GM23248 (cell line): ENCODE data around the gene CDH4. TPM values are rescaled to one million over a fixed set of nuclear protein-coding genes. Genes with fewer than 3 reads are reported as not detected.

ENCODE experiments used
- DNase-seq: peaks from one replicate; pipeline ENCODE4 v3.0.0-alpha.2; 2015
- H2AFZ ChIP-seq: fragments of 200-600 bp; sonication (generic); 2 replicates; pipeline ENCODE4 v1.6.1; 2016; ENCODE audit warnings: antibody characterized with exemption
- H3F3A ChIP-seq: fragments of 200-600 bp; sonication (generic); 2 replicates; pipeline ENCODE4 v1.6.1; 2016; ENCODE audit warnings: mild to moderate bottlenecking, antibody characterized with exemption, mixed run types; ENCODE audit not compliant: insufficient read depth
- H3K27ac ChIP-seq: fragments of 200-600 bp; sonication (generic); 2 replicates; pipeline ENCODE4 v1.5.1; 2016; ENCODE audit warnings: mild to moderate bottlenecking
- H3K27me3 ChIP-seq: fragments of 200-600 bp; sonication (generic); replicated peaks from 2 replicates; pipeline ENCODE4 v1.6.1; 2016; ENCODE audit warnings: mild to moderate bottlenecking; ENCODE audit not compliant: insufficient read depth
- H3K36me3 ChIP-seq: fragments of 200-600 bp; sonication (generic); 2 replicates; pipeline ENCODE4 v1.6.1; 2016; ENCODE audit warnings: low read depth, mild to moderate bottlenecking
- H3K4me1 ChIP-seq: fragments of 200-600 bp; sonication (generic); 2 replicates; pipeline ENCODE4 v1.6.1; 2016; ENCODE audit warnings: mild to moderate bottlenecking; ENCODE audit not compliant: insufficient read depth
- H3K4me2 ChIP-seq: fragments of 200-600 bp; sonication (generic); one replicate; pipeline ENCODE4 v1.6.1; 2016; ENCODE audit warnings: mild to moderate bottlenecking; ENCODE audit not compliant: unreplicated experiment
- H3K4me3 ChIP-seq: fragments of 200-600 bp; sonication (generic); 2 replicates; pipeline ENCODE4 v1.5.1; 2016; ENCODE audit warnings: mild to moderate bottlenecking
- H3K79me2 ChIP-seq: fragments of 200-600 bp; sonication (generic); 2 replicates; pipeline ENCODE4 v1.6.1; 2016; ENCODE audit warnings: mild to moderate bottlenecking; ENCODE audit not compliant: insufficient read depth
- H3K9ac ChIP-seq: fragments of 200-600 bp; sonication (generic); 2 replicates; pipeline ENCODE4 v1.6.1; 2016; ENCODE audit warnings: mild to moderate bottlenecking
- H3K9me2 ChIP-seq: fragments of 200-600 bp; sonication (generic); 2 replicates; pipeline ENCODE4 v1.6.1; 2016; ENCODE audit warnings: mixed run types, mild to moderate bottlenecking, moderate library complexity; ENCODE audit not compliant: insufficient read depth
- H3K9me3 ChIP-seq: fragments of 200-600 bp; sonication (generic); one replicate; pipeline ENCODE4 v1.6.1; 2017; ENCODE audit warnings: low read depth
- H4K20me1 ChIP-seq: fragments of 200-600 bp; sonication (generic); 2 replicates; pipeline ENCODE4 v1.6.0; 2016; ENCODE audit not compliant: insufficient read depth
- EZH2 ChIP-seq: fragments of 200-600 bp; sonication (generic); IDR thresholded peaks from 2 replicates; pipeline ENCODE4 v1.6.1; 2018; ENCODE audit warnings: antibody characterized with exemption, mild to moderate bottlenecking; ENCODE audit not compliant: insufficient read depth, poor library complexity, severe bottlenecking
- EZH2phosphoT487 ChIP-seq: fragments of 200-600 bp; sonication (generic); IDR thresholded peaks from 2 replicates; pipeline ENCODE4 v1.6.1; 2018; ENCODE audit warnings: antibody characterized with exemption, moderate library complexity, mild to moderate bottlenecking, low read depth; ENCODE audit not compliant: insufficient read depth
- WGBS, 2 experiments: methylation state at CpG; one replicate each; pipeline ENCODE4 v1.1.6; 2015 to 2017; ENCODE audit warnings: low lambda C conversion rate in 2 of 2, low coverage in 1 of 2; ENCODE audit errors: missing lambda C conversion rate in 2 of 2; 5-methylcytosine and 5-hydroxymethylcytosine counted together
- in situ Hi-C: fragments of 300-500 bp; cut with MboI; formaldehyde crosslinking; loops from 2 replicates; pipeline ENCODE4 v1.15.0; 2020
- polyA plus RNA-seq: library from polyadenylated mRNA; unstranded; fragments of >200 nt; fragmentation: Nextera tagmentation; extraction: Ambion mirVana; gene quantifications from 2 replicates; pipeline ENCODE4 v1.2.1, GENCODE V29; 2016
- total RNA-seq: library from RNA; depleted of rRNA; stranded (reverse); fragments of >200 nt; shearing (Covaris generic); gene quantifications from 2 replicates; pipeline ENCODE4 v1.2.3, GENCODE V29; 2014

The CDH4 gene
- total and polyA plus RNA-seq, 2 experiments from 2014 or later = 1.1 to 3.9 TPM

DNA sequence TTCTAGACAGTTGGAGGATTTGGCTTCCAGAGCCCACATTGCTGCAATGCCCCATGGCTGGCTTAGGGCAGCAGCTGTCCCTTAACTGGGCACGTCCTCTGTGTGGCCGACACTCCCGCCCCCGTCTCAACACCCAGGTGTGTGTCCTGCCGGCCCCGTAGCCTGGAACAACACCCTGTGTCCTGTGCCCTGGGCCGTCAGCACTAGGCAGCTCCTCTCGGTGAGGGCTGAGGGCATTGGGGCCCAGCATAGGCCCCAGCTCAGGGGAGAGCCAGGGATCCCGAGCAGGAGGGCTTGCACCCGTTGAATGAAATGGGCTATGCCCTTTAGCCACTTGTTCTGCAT lies 121.0 kb downstream of the CDH4 start:
- Histone ChIP-seq H3K9me2 (no peaks in the 10 kb centered on the region), H3K27ac (no peak overlapping the region), H3K4me3 (no peak overlapping the region), H3F3A (no peaks in the 10 kb centered on the region), H4K20me1 (no peaks in the 10 kb centered on the region), H3K36me3 (no peaks in the 10 kb centered on the region), H3K27me3 (no peaks in the 10 kb centered on the region), H3K79me2 (no peaks in the 10 kb centered on the region), H3K9ac (no peak overlapping the region), H3K4me2 (no peak overlapping the region), H3K9me3 (no peaks in the 10 kb centered on the region), H2AFZ (no peak overlapping the region), H3K4me1 (no peaks in the 10 kb centered on the region)
- TF ChIP-seq EZH2 (no peak), EZH2phosphoT487 (no peak)
- WGBS, 2 experiments = 44 to 58% methylated on average over 10 of the region's 10 CpGs
- no peak for DNase-seq
- in situ Hi-C loops = no loop called here

DNA sequence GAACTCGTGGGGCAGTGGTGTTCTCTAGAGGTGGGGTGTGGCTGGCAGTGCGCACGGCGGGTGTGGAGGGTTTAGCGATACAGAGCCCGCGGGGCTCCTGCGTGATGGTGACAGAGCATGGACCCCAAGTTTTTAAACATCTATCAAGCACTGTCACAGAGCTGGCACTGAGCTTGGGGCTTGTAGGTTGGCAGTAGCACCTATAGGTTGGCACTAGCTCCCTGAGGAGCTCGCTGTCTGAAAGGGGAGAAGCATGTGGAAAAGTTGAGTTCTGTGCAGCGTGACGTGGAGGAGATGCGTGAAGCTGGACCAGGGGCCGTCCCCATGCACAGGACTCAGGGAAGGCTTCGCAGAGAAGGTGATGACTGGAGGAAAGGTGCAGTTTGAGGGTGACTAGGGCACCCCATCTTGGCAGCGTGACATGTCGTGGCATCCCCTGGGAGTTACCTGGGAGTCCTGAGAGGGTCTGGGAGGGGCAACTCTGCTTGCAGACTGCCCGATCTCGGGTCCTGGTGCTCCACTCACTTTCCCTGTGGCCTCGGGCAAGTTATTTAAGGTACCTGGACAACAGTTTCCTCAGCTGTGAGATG lies 122.0 kb downstream of the CDH4 start:
- no peaks in the 10 kb centered on the region for H3K36me3 ChIP-seq
- H4K20me1 ChIP-seq = no peaks in the 10 kb centered on the region
- in situ Hi-C loops = no loop called here
- H3K79me2 ChIP-seq = no peaks in the 10 kb centered on the region
- WGBS, 2 experiments = 74 to 78% methylated on average over 14 to 19 of the region's 19 CpGs
- no peak overlapping the region for H2AFZ ChIP-seq
- no peak overlapping the region for H3K4me2 ChIP-seq
- DNase-seq = no peak
- H3F3A ChIP-seq = no peaks in the 10 kb centered on the region
- H3K27ac ChIP-seq = no peak overlapping the region
- no peak overlapping the region for H3K9ac ChIP-seq
- TF ChIP-seq EZH2 (no peak), EZH2phosphoT487 (no peak)
- no peaks in the 10 kb centered on the region for H3K27me3 ChIP-seq
- H3K9me2 ChIP-seq = no peaks in the 10 kb centered on the region
- H3K4me1 ChIP-seq = no peaks in the 10 kb centered on the region
- no peak overlapping the region for H3K4me3 ChIP-seq
- H3K9me3 ChIP-seq = no peaks in the 10 kb centered on the region

DNA sequence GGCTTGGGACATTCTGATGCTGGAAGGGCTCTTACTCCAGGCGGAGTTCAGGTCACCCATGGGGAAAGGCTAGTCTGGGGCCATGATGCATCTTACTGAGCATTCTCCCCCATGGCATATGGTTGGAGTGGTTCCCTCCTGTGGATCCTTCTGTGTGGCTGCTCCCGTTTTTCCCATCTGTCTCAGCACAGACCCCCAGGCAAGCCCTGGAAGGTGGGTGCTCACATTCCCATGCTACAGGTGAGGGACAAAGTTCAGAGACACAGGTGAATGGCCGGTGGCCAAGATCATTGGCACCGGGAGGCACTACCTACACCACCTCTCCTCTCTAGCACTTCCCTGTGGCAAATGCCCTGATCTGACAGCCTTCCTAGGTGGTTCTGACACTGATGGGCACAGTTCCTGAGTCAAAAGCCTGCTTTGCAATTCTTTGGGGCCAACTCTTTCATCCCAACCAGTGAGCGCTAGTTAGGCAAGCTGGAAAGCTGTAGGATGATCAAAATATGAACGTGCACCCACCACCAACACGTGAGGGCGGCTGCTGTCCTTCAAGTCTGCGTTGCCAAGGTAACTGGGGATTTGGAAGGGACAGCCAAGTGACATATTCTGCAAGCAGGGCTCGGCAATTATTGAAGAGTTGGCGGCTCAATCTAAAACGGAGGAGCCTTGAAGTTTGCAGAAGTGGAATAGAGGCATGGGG lies 124.6 kb downstream of the CDH4 start:
- H3K9ac ChIP-seq = no peak overlapping the region
- in situ Hi-C loops = no loop called here
- H3K27me3 ChIP-seq = no peaks in the 10 kb centered on the region
- no peak overlapping the region for H3K4me3 ChIP-seq
- DNase-seq = no peak
- no peaks in the 10 kb centered on the region for H3F3A ChIP-seq
- no peaks in the 10 kb centered on the region for H3K9me2 ChIP-seq
- H3K4me2 ChIP-seq = no peak overlapping the region
- TF ChIP-seq EZH2 (no peak), EZH2phosphoT487 (no peak)
- no peaks in the 10 kb centered on the region for H3K4me1 ChIP-seq
- H4K20me1 ChIP-seq = no peaks in the 10 kb centered on the region
- H3K36me3 ChIP-seq = no peaks in the 10 kb centered on the region
- H3K9me3 ChIP-seq = no peaks in the 10 kb centered on the region
- WGBS, 2 experiments = 54 to 56% methylated on average over 12 of the region's 12 CpGs
- no peak overlapping the region for H2AFZ ChIP-seq
- no peaks in the 10 kb centered on the region for H3K79me2 ChIP-seq
- H3K27ac ChIP-seq = no peak overlapping the region

DNA sequence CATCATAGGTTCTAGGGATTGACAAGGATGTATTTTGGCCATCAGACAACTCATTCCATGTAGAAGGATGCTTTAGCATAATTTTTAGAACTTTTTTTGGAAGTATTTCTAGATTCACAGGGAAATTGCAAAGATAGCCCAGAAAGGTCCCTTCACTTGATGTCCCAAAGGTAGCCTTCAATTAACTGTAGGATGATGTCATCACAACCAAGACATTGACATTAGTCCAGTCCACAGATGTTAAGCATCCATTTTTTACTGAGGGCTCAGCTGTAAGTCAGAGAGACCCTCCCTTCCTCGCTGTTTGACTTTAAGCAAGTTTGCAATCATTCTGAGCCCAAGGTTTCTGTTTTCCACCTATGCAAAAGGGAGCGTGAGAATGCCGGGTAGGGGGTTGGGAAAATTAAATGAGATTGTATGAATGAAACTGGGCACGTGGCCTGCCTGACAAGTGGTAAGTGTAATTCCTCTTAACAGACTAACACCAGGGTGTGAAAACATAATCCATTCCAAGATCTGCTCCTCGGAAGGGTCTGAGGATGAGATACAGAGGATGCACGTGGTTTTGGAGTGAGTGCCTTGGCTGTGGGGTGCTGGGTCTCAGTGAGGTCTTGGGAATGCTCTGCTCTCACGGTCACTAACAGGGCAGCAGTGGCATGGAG lies 126.8 kb downstream of the CDH4 start:
- no peak overlapping the region for H3K4me2 ChIP-seq
- H4K20me1 ChIP-seq = no peaks in the 10 kb centered on the region
- no peak overlapping the region for H3K4me3 ChIP-seq
- H2AFZ ChIP-seq = no peak overlapping the region
- no peaks in the 10 kb centered on the region for H3K27me3 ChIP-seq
- H3K4me1 ChIP-seq = no peaks in the 10 kb centered on the region
- no peaks in the 10 kb centered on the region for H3K9me2 ChIP-seq
- H3F3A ChIP-seq = no peaks in the 10 kb centered on the region
- no peak for DNase-seq
- no peaks in the 10 kb centered on the region for H3K9me3 ChIP-seq
- in situ Hi-C loops = no loop called here
- TF ChIP-seq EZH2phosphoT487 = no peak
- no peak for TF ChIP-seq EZH2
- WGBS, 2 experiments = 30 to 32% methylated on average over 7 of the region's 7 CpGs
- no peak overlapping the region for H3K9ac ChIP-seq
- no peak overlapping the region for H3K27ac ChIP-seq
- no peaks in the 10 kb centered on the region for H3K79me2 ChIP-seq
- no peaks in the 10 kb centered on the region for H3K36me3 ChIP-seq
